ENCODE results near the gene TNFAIP6. TPM values are rescaled to one million over a fixed set of nuclear protein-coding genes. Genes with fewer than 3 reads are reported as not detected.

The TNFAIP6 gene
- total RNA-seq, 1 donor from 2014 or later: 2.9 TPM

DNA sequence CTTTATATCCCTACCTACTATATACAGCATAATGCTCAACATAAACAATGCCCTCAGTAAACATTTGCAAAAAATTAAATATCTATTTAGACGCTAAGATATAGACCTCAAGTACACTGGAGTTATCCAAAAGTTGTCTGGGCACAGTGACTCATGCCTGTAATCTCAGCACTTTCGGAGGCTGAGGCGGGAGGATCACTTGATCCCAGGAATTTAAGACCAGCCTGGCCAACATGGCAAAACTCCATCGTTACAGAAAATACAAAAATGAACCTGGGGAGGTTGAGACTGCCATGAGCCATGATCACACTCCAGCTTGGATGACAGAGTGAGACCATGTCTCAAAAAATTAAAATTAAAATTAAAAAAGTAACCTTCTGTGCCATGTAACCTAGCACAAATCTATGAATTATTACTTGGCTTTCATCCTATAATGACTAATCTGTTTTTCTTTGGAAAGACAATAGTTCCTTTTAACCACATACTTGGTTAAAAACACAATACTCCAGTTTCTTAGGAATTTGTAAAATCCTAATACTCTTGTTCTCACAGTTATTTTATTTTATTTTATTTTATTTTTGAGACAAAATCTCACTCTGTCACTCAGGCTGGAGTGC, 6.7 kb upstream of the TNFAIP6 start:
- DNase-seq: no peak
- Histone ChIP-seq H3K27ac (replicated peaks) (no peak overlapping the region), H3K4me1 (no peaks in the 10 kb centered on the region), H3K9me3 (replicated peaks) (no peaks in the 10 kb centered on the region), H3K36me3 (no peaks in the 10 kb centered on the region), H3K27me3 (ENCODE audit: low read depth) (no peaks in the 10 kb centered on the region), H3K4me3 (no peak overlapping the region)
- TF ChIP-seq, protein P1, sequence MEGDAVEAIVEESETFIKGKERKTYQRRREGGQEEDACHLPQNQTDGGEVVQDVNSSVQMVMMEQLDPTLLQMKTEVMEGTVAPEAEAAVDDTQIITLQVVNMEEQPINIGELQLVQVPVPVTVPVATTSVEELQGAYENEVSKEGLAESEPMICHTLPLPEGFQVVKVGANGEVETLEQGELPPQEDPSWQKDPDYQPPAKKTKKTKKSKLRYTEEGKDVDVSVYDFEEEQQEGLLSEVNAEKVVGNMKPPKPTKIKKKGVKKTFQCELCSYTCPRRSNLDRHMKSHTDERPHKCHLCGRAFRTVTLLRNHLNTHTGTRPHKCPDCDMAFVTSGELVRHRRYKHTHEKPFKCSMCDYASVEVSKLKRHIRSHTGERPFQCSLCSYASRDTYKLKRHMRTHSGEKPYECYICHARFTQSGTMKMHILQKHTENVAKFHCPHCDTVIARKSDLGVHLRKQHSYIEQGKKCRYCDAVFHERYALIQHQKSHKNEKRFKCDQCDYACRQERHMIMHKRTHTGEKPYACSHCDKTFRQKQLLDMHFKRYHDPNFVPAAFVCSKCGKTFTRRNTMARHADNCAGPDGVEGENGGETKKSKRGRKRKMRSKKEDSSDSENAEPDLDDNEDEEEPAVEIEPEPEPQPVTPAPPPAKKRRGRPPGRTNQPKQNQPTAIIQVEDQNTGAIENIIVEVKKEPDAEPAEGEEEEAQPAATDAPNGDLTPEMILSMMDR (IDR thresholded peaks at IDR 0.05; ENCODE audit: borderline replicate concordance): no peak
- intact Hi-C loops (cut with micrococcal nuclease): no loop called here

DNA sequence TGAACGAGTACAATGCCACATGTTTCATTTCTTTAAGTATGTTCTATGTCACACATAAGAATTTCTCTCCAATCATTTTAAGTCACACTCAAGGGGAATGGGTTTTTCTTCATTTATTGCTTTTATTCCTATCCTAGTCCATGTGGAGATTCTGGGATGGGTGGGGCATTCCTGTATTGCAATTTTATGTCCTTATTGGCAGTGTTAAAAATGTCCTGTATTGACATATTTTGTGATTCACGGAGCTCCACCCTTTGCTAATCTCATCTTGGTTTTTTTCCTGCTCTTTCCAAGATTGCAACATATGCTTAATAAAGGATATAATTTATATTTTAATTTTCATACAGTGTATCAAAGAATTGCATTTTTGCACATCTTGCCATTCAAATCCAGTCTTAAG, 3.4 kb upstream of the TNFAIP6 start:
- no peak for DNase-seq
- intact Hi-C loops (cut with micrococcal nuclease): no loop called here
- no peaks in the 10 kb centered on the region for H3K36me3 ChIP-seq
- no peak overlapping the region for H3K4me3 ChIP-seq
- no peaks in the 10 kb centered on the region for H3K9me3 ChIP-seq (replicated peaks)
- no peak overlapping the region for H3K27ac ChIP-seq (replicated peaks)
- TF ChIP-seq, protein P1 (IDR thresholded peaks at IDR 0.05; ENCODE audit: borderline replicate concordance): no peak
- H3K4me1 ChIP-seq: no peaks in the 10 kb centered on the region
- H3K27me3 ChIP-seq (ENCODE audit: low read depth): no peaks in the 10 kb centered on the region

DNA sequence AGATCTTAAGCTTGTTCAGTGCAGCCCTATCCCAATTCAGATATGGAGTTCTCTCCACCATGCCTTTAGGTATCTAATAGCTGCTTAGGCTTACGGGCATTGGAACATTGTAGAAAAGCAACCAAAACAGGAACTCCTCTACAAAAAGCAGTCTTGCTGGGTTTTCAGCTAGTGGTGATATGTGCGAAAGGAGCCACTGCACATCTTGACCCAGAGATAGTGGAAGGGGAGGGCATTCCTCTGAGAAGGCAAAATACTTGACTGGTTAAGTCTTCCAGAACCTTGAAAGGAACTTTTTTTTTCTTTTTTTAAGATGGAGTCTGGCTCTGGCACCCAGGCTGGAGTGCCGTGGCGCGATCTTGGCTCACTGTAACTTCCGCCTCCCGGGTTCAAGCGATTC, 2.6 kb upstream of the TNFAIP6 start:
- Histone ChIP-seq H3K9me3 (replicated peaks) (no peaks in the 10 kb centered on the region), H3K4me3 (no peak overlapping the region), H3K27me3 (ENCODE audit: low read depth) (no peaks in the 10 kb centered on the region), H3K4me1 (no peaks in the 10 kb centered on the region), H3K36me3 (no peaks in the 10 kb centered on the region), H3K27ac (replicated peaks) (no peak overlapping the region)
- no peak for DNase-seq
- intact Hi-C loops (cut with micrococcal nuclease): no loop called here
- TF ChIP-seq, protein P1 (IDR thresholded peaks at IDR 0.05; ENCODE audit: borderline replicate concordance): no peak

DNA sequence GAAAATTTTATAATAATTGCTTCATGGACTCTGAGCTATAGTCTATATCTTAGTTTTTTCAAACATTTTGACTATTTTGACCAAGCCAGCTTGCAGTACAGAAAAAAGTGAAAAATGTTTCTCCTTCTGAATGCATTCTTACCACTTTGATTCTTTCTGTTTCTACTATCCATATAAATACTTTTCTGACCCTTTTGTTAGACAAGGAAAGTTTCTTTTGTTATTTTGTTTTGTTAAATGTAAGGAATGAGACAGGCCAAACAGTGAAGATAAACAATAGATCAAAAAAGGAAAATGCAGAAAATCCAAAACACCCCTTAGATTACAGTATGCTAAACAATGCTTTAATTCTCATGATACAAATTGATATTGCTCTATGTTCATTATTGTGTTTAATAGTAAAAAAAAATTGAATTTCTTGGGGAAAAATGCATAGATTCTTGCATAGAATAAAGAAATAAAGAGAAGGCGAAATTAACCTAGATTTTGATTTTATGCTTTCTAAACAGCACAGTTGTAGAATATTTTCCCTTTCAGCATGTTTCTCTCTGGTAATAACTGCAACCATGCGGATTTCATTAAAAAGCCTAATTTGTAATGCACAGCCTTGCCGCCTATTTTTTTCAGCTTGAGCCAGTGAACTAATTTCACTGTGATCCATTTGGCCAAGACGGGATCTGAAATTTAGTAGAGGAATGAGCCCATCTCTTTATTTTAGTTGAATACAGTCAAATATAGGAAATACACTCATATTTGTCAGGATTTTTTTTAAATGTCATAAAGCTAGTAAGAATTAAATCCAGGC, 976 bp downstream of the TNFAIP6 start:
- Histone ChIP-seq H3K27ac (replicated peaks) (peak overlapping the region; percentile 51), H3K27me3 (ENCODE audit: low read depth) (no peaks in the 10 kb centered on the region), H3K9me3 (replicated peaks) (no peaks in the 10 kb centered on the region), H3K36me3 (no peaks in the 10 kb centered on the region), H3K4me3 (peak overlapping the region; percentile 46), H3K4me1 (no peaks in the 10 kb centered on the region)
- intact Hi-C loops (cut with micrococcal nuclease): no loop called here
- DNase-seq: no peak
- TF ChIP-seq, protein P1 (IDR thresholded peaks at IDR 0.05; ENCODE audit: borderline replicate concordance): no peak

DNA sequence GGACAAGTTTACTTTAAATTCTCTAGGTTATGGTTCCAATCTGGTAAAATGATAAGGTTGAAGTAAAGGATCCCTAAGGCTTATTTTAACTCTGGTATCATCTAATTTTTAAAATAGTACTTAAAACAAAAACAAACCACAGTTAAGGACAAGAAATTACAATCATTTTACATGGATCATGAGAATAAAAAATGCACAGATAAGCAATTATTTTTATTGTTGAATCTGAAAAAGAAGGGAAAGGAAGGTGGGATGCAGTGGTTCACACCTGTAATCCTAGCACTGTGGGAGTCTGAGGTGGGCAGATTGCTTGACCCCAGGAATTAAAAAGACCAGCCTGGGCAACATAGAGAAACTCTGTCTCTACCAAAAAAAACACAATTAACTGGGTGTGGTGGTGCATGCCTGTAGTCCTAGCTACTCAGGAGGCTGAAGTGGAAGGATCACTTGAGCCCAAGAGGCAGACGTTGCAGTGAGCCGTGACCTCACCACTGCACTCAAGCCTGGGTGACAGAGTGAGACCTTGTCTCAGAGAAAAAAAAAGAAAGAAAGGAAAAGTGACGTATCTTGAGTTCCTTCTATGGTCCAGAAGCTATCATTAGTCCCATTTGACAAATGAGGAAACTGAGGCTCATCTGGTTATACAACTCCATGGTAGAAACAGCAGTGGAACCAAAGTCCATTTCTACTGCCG, 2.5 kb downstream of the TNFAIP6 start:
- no peaks in the 10 kb centered on the region for H3K4me1 ChIP-seq
- H3K36me3 ChIP-seq: no peaks in the 10 kb centered on the region
- no peak overlapping the region for H3K4me3 ChIP-seq
- TF ChIP-seq, protein P1 (IDR thresholded peaks at IDR 0.05; ENCODE audit: borderline replicate concordance): no peak
- intact Hi-C loops (cut with micrococcal nuclease): no loop called here
- H3K27ac ChIP-seq (replicated peaks): no peak overlapping the region
- no peaks in the 10 kb centered on the region for H3K27me3 ChIP-seq (ENCODE audit: low read depth)
- no peak for DNase-seq
- no peaks in the 10 kb centered on the region for H3K9me3 ChIP-seq (replicated peaks)

All from left ventricle myocardium inferior (tissue), 1 donor.